HepG2 (cell line): Measurements from ENCODE around the gene STC2. TPM values are rescaled to one million over a fixed set of nuclear protein-coding genes. Genes with fewer than 3 reads are reported as not detected.

Source experiments
- BHLHE40 ChIP-seq: IDR thresholded peaks from 2 replicates; pipeline ENCODE4 v1.6.1; 2011; ENCODE audit warnings: low read length, improper control_type of control experiment
- BRD4 ChIP-seq: sonication (generic); formaldehyde crosslinking; IDR thresholded peaks from 2 replicates; pipeline ENCODE4 v1.4.0; 2020; ENCODE audit warnings: missing genetic modification reagents
- ELF1 ChIP-seq: sonication (generic); formaldehyde crosslinking; IDR thresholded peaks from 2 replicates; pipeline ENCODE4 v1.4.0; 2020; ENCODE audit warnings: missing genetic modification reagents
- FOXO1 ChIP-seq: sonication (generic); formaldehyde crosslinking; IDR thresholded peaks from 2 replicates; pipeline ENCODE4 v1.4.0; 2020; ENCODE audit warnings: missing genetic modification reagents
- MAF1 ChIP-seq: sonication (generic); formaldehyde crosslinking; IDR thresholded peaks from 2 replicates; pipeline ENCODE4 v1.5.0; 2020; ENCODE audit warnings: missing genetic modification reagents, borderline replicate concordance
- MXI1 ChIP-seq: IDR thresholded peaks from 3 replicates; pipeline ENCODE4 v1.6.1; 2012; ENCODE audit warnings: low read depth, low read length, inconsistent platforms, borderline replicate concordance
- NR2C2 ChIP-seq: sonication (generic); formaldehyde crosslinking; IDR thresholded peaks from 2 replicates; pipeline ENCODE4 v1.4.0; 2020; ENCODE audit warnings: missing genetic modification reagents, mild to moderate bottlenecking, moderate library complexity, borderline replicate concordance
- NR2F2 ChIP-seq: IDR thresholded peaks from 2 replicates; pipeline ENCODE4 v1.6.1; 2012; ENCODE audit warnings: low read depth, inconsistent platforms, borderline replicate concordance
- POLR2G ChIP-seq: fragments of 200-400 bp; formaldehyde crosslinking; IDR thresholded peaks from 2 replicates; pipeline ENCODE4 v1.6.1; 2018; ENCODE audit warnings: mild to moderate bottlenecking, low read depth, low read length, moderate library complexity
- SSRP1 ChIP-seq: IDR thresholded peaks from 2 replicates; pipeline ENCODE4 v1.6.1; 2016; ENCODE audit warnings: control low read depth
- TBP ChIP-seq: sonication (generic); formaldehyde crosslinking; IDR thresholded peaks from 2 replicates; pipeline ENCODE4 v1.5.0; 2020; ENCODE audit warnings: missing genetic modification reagents
- TBX2 ChIP-seq: sonication (generic); formaldehyde crosslinking; IDR thresholded peaks from 2 replicates; pipeline ENCODE4 v1.5.0; 2020; ENCODE audit warnings: missing genetic modification reagents, mild to moderate bottlenecking, borderline replicate concordance
- TCF12 ChIP-seq, 2 experiments: fragments of 450-650 bp in 1 of 2; sonication (generic) in 1 of 2; formaldehyde crosslinking in 1 of 2; IDR thresholded peaks; 2 replicates each; pipeline versions ENCODE4 v1.6.1 to v1.8.0; 2017 to 2022; ENCODE audit warnings: antibody characterized with exemption in 1 of 2, mild to moderate bottlenecking in 1 of 2, missing genetic modification reagents in 1 of 2, moderate library complexity in 1 of 2
- TMF1 ChIP-seq: sonication (generic); formaldehyde crosslinking; IDR thresholded peaks from 2 replicates; pipeline ENCODE4 v1.8.1; 2022; ENCODE audit warnings: low read depth, missing genetic modification reagents
- ZKSCAN8 ChIP-seq: IDR thresholded peaks from 2 replicates; pipeline ENCODE4 v1.6.1; 2016; ENCODE audit warnings: borderline replicate concordance, missing genetic modification reagents, missing compliant biosample characterization
- ZNF292 ChIP-seq: sonication (generic); formaldehyde crosslinking; IDR thresholded peaks from 2 replicates; pipeline ENCODE4 v1.8.1; 2022; ENCODE audit warnings: mild to moderate bottlenecking, low read depth, missing genetic modification reagents, borderline replicate concordance
- ZNF33A ChIP-seq: sonication (generic); formaldehyde crosslinking; IDR thresholded peaks from 2 replicates; pipeline ENCODE4 v1.5.1; 2020; ENCODE audit warnings: missing genetic modification reagents, mild to moderate bottlenecking, moderate library complexity, borderline replicate concordance
- ZNF350 ChIP-seq: sonication (generic); formaldehyde crosslinking; IDR thresholded peaks from 2 replicates; pipeline ENCODE4 v1.4.0; 2020; ENCODE audit warnings: mild to moderate bottlenecking, low read depth, missing genetic modification reagents, borderline replicate concordance
- ZNF678 ChIP-seq: sonication (generic); formaldehyde crosslinking; IDR thresholded peaks from 2 replicates; pipeline ENCODE4 v1.4.0; 2020; ENCODE audit warnings: mild to moderate bottlenecking, missing genetic modification reagents
- ZSCAN31 ChIP-seq: sonication (generic); formaldehyde crosslinking; IDR thresholded peaks from 2 replicates; pipeline ENCODE4 v1.5.0; 2020; ENCODE audit warnings: low read depth, mild to moderate bottlenecking, missing genetic modification reagents
- polyA plus RNA-seq, 8 experiments: library from polyadenylated mRNA; depleted of rRNA in 3 of 8; stranded (reverse) in 7 of 8; unstranded in 1 of 8; fragments of >200 nt; fragmentation: Illumina TruSeq in 4 of 8; extraction: Trizol in 4 of 8; gene quantifications; 2 replicates each; pipeline versions ENCODE4 v1.2.1 to v1.2.3, GENCODE V29; 2011 to 2016; ENCODE audit warnings: low read depth in 4 of 8, missing spikeins in 1 of 8, mixed read lengths in 1 of 8; ENCODE audit not compliant: insufficient read depth in 1 of 8
- total RNA-seq, 5 experiments: library from RNA; depleted of rRNA; stranded (reverse); fragments of >200 nt; fragmentation: Illumina TruSeq; extraction: Trizol; gene quantifications; 2 replicates each; pipeline ENCODE4 v1.2.3, GENCODE V29; 2016; ENCODE audit warnings: low read depth in 1 of 5
- TF ChIP-seq, protein P1 (sequence below): sonication (generic); formaldehyde crosslinking; IDR thresholded peaks from 2 replicates; pipeline ENCODE4 v1.8.0; 2023; ENCODE audit warnings: mild to moderate bottlenecking, missing genetic modification reagents
- TF ChIP-seq, protein P2 (sequence below): sonication (generic); IDR thresholded peaks from 2 replicates; pipeline ENCODE4 v1.6.1; 2016; ENCODE audit warnings: low read depth, borderline replicate concordance
- TF ChIP-seq, protein P3 (sequence below): sonication (generic); formaldehyde crosslinking; IDR thresholded peaks from 2 replicates; pipeline ENCODE4 v1.5.0; 2020; ENCODE audit warnings: missing genetic modification reagents
- TF ChIP-seq, protein P4 (sequence below): sonication (generic); formaldehyde crosslinking; IDR thresholded peaks from 2 replicates; pipeline ENCODE4 v1.9.0; 2021; ENCODE audit warnings: missing genetic modification reagents, borderline replicate concordance

STC2 gene
- total and polyA plus RNA-seq, 2 of the 13 experiments (the other 11 are each of a cell fraction or from before 2014, with no cell fraction given), result 27.1 to 69.2 TPM

DNA sequence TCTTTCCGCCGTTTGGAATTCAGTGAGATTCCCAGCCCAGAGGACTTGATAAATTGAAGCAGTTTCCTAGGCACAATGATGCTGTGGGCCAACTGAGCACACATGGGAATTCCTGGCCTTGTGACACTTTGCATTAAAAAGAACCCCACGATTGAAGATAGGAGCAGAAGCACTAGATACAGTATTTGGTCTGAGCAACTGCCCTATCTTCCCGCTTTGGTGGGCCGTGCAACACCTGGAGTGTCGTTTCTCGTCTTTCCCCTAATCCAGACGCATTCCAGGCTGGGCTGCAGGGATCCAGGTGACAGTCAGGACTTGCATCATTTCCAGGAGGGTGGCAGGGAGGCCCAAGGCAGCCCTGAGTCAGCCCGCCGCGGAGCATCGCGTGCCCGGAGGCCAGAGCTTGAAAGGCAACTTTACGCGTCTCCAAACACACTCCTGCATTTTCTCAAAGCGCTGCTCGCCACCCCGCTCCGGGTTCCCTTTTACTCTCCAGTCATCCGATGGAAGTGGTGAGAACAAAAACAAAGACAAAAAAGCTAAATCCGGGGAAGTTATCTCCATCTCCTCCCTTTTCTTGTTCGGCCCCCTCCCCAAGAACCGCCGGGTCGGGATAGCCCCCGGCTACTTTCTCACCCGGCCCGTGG, 753 bp upstream of the STC2 start (continued):
- no peak for TF ChIP-seq MAF1 (CRISPR knock-in tag)
- no peak for TF ChIP-seq TMF1
- peak; percentile 76 for TF ChIP-seq BHLHE40
- TF ChIP-seq NR2C2 (CRISPR knock-in tag), result 0 out of 2 replicates have a peak, but pooled peaks have one; percentile 5
- TF ChIP-seq, protein P1, sequence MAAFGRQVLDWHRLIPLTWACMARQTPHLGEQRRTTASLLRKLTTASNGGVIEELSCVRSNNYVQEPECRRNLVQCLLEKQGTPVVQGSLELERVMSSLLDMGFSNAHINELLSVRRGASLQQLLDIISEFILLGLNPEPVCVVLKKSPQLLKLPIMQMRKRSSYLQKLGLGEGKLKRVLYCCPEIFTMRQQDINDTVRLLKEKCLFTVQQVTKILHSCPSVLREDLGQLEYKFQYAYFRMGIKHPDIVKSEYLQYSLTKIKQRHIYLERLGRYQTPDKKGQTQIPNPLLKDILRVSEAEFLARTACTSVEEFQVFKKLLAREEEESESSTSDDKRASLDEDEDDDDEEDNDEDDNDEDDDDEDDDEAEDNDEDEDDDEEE (CRISPR knock-in tag), result no peak
- peak; percentile 38 for TF ChIP-seq ZNF678
- no peak for TF ChIP-seq TCF12 (IDR thresholded peaks at IDR 0.05)
- TF ChIP-seq TCF12 (CRISPR knock-in tag; IDR thresholded peaks at IDR 0.05), result peak; percentile 66; the same call in 1 of the 2 replicates
- TF ChIP-seq, protein P2, sequence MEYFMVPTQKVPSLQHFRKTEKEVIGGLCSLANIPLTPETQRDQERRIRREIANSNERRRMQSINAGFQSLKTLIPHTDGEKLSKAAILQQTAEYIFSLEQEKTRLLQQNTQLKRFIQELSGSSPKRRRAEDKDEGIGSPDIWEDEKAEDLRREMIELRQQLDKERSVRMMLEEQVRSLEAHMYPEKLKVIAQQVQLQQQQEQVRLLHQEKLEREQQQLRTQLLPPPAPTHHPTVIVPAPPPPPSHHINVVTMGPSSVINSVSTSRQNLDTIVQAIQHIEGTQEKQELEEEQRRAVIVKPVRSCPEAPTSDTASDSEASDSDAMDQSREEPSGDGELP, result peak; percentile 42; the same call in 1 of the 2 replicates
- no peak for TF ChIP-seq ZNF292 (CRISPR knock-in tag)
- no peak for TF ChIP-seq NR2F2
- peak; percentile 14; the same call in 1 of the 3 replicates for TF ChIP-seq MXI1
- TF ChIP-seq ZNF33A (CRISPR knock-in tag), result no peak
- TF ChIP-seq ZSCAN31 (CRISPR knock-in tag), result no peak
- TF ChIP-seq TBP, result peak; percentile 42; the same call in 1 of the 2 replicates
- 0 out of 2 replicates have a peak, but pooled peaks have one; percentile 1 for TF ChIP-seq ZNF350 (CRISPR knock-in tag)
- TF ChIP-seq POLR2G, result peak; percentile 80
- no peak for TF ChIP-seq FOXO1 (CRISPR knock-in tag)
- TF ChIP-seq TBX2, result no peak
- no peak for TF ChIP-seq ELF1 (CRISPR knock-in tag)
- TF ChIP-seq ZKSCAN8 (CRISPR knock-in tag), result no peak
- peak; percentile 86; the same call in 1 of the 2 replicates for TF ChIP-seq SSRP1 (CRISPR knock-in tag)
- TF ChIP-seq, protein P3, sequence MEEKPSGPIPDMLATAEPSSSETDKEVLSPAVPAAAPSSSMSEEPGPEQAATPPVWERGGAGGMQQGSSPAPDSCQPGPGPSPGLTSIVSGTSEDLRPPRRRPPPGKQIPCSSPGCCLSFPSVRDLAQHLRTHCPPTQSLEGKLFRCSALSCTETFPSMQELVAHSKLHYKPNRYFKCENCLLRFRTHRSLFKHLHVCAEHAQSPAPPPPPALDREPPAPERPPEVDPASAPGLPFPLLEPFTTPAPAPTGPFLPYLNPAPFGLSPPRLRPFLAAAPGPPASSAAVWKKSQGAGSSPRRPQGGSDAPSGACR (CRISPR knock-in tag), result 0 out of 2 replicates have a peak, but pooled peaks have one; percentile 19
- peak; percentile 16; the same call in 1 of the 2 replicates for TF ChIP-seq BRD4 (CRISPR knock-in tag)
- TF ChIP-seq, protein P4, sequence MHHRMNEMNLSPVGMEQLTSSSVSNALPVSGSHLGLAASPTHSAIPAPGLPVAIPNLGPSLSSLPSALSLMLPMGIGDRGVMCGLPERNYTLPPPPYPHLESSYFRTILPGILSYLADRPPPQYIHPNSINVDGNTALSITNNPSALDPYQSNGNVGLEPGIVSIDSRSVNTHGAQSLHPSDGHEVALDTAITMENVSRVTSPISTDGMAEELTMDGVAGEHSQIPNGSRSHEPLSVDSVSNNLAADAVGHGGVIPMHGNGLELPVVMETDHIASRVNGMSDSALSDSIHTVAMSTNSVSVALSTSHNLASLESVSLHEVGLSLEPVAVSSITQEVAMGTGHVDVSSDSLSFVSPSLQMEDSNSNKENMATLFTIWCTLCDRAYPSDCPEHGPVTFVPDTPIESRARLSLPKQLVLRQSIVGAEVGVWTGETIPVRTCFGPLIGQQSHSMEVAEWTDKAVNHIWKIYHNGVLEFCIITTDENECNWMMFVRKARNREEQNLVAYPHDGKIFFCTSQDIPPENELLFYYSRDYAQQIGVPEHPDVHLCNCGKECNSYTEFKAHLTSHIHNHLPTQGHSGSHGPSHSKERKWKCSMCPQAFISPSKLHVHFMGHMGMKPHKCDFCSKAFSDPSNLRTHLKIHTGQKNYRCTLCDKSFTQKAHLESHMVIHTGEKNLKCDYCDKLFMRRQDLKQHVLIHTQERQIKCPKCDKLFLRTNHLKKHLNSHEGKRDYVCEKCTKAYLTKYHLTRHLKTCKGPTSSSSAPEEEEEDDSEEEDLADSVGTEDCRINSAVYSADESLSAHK (CRISPR knock-in tag), result 0 out of 2 replicates have a peak, but pooled peaks have one; percentile 43
